ENCODE data around the gene FLCN.

The FLCN gene

GRCh38 chr17:17226451-17227265 lies 10.3 kb downstream of the FLCN start:
- TF ChIP-seq POLR2AphosphoS5 (IDR thresholded peaks at IDR 0.05; ENCODE audit: low read depth): no peak
- no peak for TF ChIP-seq CTCF (IDR thresholded peaks at IDR 0.05; ENCODE audit: insufficient read depth, low read length)
- no peak overlapping the region for H3K27ac ChIP-seq (replicated peaks)
- no peak for DNase-seq (ENCODE audit: low read depth in 1 of 2, low spot score in 1 of 2)
- H3K4me3 ChIP-seq (replicated peaks; ENCODE audit: insufficient read depth, low read length): no peak overlapping the region
- H3K27me3 ChIP-seq (ENCODE audit: insufficient read depth, poor library complexity, severe bottlenecking): no peaks in the 10 kb centered on the region

- Histone ChIP-seq H3K4me3 (replicated peaks; ENCODE audit: insufficient read depth, low read length) (no peak overlapping the region), H3K27ac (replicated peaks) (no peak overlapping the region), H3K27me3 (ENCODE audit: insufficient read depth, poor library complexity, severe bottlenecking) (no peaks in the 10 kb centered on the region)
- DNase-seq (ENCODE audit: low read depth in 1 of 2, low spot score in 1 of 2): no peak
- TF ChIP-seq GABPA (IDR thresholded peaks at IDR 0.05; ENCODE audit: low read depth): no peak
- TF ChIP-seq SPI1 (IDR thresholded peaks at IDR 0.05; ENCODE audit: borderline replicate concordance, low read depth): no peak
- TF ChIP-seq CTCF (IDR thresholded peaks at IDR 0.05; ENCODE audit: insufficient read depth, low read length): no peak
- no peak for TF ChIP-seq REST (IDR thresholded peaks at IDR 0.05; ENCODE audit: insufficient replicate concordance, low read depth)
- TF ChIP-seq POLR2AphosphoS5 (IDR thresholded peaks at IDR 0.05; ENCODE audit: low read depth): no peak
Measured at GRCh38 chr17:17225901-17226300, 11.1 kb downstream of the FLCN start.

- DNase-seq (ENCODE audit: low read depth in 1 of 2, low spot score in 1 of 2): no peak
- Histone ChIP-seq H3K27me3 (ENCODE audit: insufficient read depth, poor library complexity, severe bottlenecking) (no peaks in the 10 kb centered on the region), H3K27ac (replicated peaks) (no peak overlapping the region), H3K4me3 (replicated peaks; ENCODE audit: insufficient read depth, low read length) (no peak overlapping the region)
- TF ChIP-seq CTCF (IDR thresholded peaks at IDR 0.05; ENCODE audit: insufficient read depth, low read length) (no peak), GABPA (IDR thresholded peaks at IDR 0.05; ENCODE audit: low read depth) (no peak), POLR2AphosphoS5 (IDR thresholded peaks at IDR 0.05; ENCODE audit: low read depth) (no peak)
Measured at GRCh38 chr17:17224137-17224536, 12.8 kb downstream of the FLCN start.

- TF ChIP-seq SPI1 (IDR thresholded peaks at IDR 0.05; ENCODE audit: borderline replicate concordance, low read depth) (no peak), CTCF (IDR thresholded peaks at IDR 0.05; ENCODE audit: insufficient read depth, low read length) (no peak), REST (IDR thresholded peaks at IDR 0.05; ENCODE audit: insufficient replicate concordance, low read depth) (no peak), GABPA (IDR thresholded peaks at IDR 0.05; ENCODE audit: low read depth) (no peak), POLR2AphosphoS5 (IDR thresholded peaks at IDR 0.05; ENCODE audit: low read depth) (no peak)
- H3K4me3 ChIP-seq (replicated peaks; ENCODE audit: insufficient read depth, low read length): no peak overlapping the region
- no peak overlapping the region for H3K27ac ChIP-seq (replicated peaks)
- H3K27me3 ChIP-seq (ENCODE audit: insufficient read depth, poor library complexity, severe bottlenecking): no peaks in the 10 kb centered on the region
- no peak for DNase-seq (ENCODE audit: low read depth in 1 of 2, low spot score in 1 of 2)
Measured at GRCh38 chr17:17223736-17224135, 13.2 kb downstream of the FLCN start.
